ENCODE results near the gene UBQLN3.

DNA sequence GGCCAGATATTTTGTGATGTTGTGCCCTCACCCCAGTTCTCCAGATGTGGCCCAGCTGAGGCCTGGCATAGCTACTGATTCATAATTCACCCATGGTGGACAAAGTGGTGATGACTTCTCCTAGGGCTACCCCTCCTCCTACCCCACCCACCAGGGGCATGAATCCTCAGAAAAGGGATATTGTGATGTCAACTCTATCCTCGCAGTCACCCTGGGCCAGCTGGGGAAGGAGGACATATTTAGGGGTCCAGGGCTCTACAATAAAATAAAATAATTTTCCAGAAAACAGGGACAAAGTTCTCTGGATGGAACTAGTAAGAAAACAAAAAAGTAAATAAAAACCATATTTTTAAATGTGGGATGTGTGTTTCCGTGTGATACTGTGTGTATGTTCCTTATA is 6.8 kb upstream of the UBQLN3 start, which contains the start of gene UBQLNL:
- TF ChIP-seq, protein P1, sequence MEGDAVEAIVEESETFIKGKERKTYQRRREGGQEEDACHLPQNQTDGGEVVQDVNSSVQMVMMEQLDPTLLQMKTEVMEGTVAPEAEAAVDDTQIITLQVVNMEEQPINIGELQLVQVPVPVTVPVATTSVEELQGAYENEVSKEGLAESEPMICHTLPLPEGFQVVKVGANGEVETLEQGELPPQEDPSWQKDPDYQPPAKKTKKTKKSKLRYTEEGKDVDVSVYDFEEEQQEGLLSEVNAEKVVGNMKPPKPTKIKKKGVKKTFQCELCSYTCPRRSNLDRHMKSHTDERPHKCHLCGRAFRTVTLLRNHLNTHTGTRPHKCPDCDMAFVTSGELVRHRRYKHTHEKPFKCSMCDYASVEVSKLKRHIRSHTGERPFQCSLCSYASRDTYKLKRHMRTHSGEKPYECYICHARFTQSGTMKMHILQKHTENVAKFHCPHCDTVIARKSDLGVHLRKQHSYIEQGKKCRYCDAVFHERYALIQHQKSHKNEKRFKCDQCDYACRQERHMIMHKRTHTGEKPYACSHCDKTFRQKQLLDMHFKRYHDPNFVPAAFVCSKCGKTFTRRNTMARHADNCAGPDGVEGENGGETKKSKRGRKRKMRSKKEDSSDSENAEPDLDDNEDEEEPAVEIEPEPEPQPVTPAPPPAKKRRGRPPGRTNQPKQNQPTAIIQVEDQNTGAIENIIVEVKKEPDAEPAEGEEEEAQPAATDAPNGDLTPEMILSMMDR (IDR thresholded peaks at IDR 0.05), result no peak
- no peak for TF ChIP-seq POLR2AphosphoS5 (IDR thresholded peaks at IDR 0.05)

All from prostate gland (tissue), 2 donors.